AG09309 (cell line): ENCODE results near the gene ALDH4A1.

Experiments used
- DNase-seq: peaks from one replicate; pipeline ENCODE4 v3.0.0-alpha.2; 2010; ENCODE audit warnings: low read depth
- H3K4me3 ChIP-seq: 2 replicates; pipeline ENCODE4 v1.5.1; 2011; ENCODE audit warnings: mild to moderate bottlenecking, low read depth, low read length, moderate library complexity; ENCODE audit not compliant: control insufficient read depth
- CTCF ChIP-seq: IDR thresholded peaks from 2 replicates; pipeline ENCODE4 v1.5.1; 2011; ENCODE audit warnings: mild to moderate bottlenecking, low read depth, low read length, inconsistent platforms; ENCODE audit not compliant: insufficient read depth, control insufficient read depth; ENCODE audit errors: missing control alignments

Gene ALDH4A1

DNA sequence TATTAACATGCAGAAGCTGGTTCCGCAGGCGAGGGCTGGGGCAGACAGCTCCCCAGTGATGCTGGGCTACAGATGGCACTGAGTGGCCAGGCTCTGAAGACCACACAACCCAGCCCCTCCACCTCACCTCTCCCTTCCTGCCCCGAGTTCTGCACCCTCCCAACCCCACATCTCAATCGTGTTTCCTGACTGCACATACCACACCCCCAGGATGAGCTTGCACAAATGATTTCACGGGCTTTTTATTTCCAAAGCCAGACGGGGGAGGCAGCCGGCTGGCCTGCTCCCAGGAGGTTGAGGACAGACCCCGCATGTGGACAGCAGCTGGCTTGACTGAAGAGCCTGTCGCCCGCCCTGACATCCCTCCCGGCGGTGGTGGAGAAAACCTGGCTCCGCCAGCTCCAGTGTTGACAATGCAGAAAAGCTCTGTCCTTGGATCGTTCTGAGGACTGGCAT lies 21.4 kb upstream of the ALDH4A1 start:
- TF ChIP-seq CTCF: no peak
- H3K4me3 ChIP-seq: no peak overlapping the region
- DNase-seq: no peak

GRCh38 chr1:18922848-18923755 lies 20.7 kb upstream of the ALDH4A1 start:
- H3K4me3 ChIP-seq: no peak overlapping the region
- TF ChIP-seq CTCF: no peak
- DNase-seq: no peak

- peak; percentile 70 for DNase-seq
- H3K4me3 ChIP-seq: no peak overlapping the region; the same call in 1 of the 2 replicates
- TF ChIP-seq CTCF: peak; percentile 29
Measured at GRCh38 chr1:18922319-18922726, 20.0 kb upstream of the ALDH4A1 start.

DNA sequence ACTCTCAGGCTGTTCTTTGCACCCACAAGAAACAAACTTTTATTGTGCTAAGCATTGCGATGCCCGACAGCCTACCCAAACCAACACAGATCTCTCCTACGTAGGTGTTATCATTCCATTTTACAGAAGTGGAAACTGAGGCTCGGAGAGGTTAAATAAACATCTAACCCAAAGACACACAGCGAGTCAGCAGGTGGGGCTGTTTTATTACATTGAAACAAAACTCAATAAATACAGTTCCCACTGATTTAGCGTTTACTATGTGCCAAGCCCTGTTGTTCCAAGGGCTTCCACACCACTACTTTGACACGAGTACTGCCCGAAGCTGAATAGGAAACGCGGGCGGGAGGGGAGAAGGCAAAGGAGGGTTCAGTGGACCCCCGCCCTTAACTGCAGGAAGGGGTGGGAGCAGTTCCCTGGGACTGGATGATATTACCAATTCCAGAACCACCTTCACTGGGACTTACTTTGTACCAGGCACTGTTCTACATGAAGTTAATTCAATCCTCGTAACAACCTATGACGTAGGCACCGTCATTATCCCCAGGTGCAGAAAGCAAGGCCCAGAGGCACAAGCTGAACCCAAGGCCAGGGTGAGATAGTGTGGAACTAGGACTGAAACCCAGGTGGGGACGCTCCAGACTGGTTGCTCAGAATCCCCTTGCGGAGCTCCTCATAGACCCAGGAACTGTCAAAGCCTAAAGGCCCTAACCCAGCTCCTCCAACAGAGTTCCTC lies 19.3 kb upstream of the ALDH4A1 start:
- DNase-seq: no peak
- TF ChIP-seq CTCF: peak; percentile 17
- H3K4me3 ChIP-seq: no peak overlapping the region

- no peak overlapping the region for H3K4me3 ChIP-seq
- no peak for DNase-seq
- TF ChIP-seq CTCF: no peak
Measured at GRCh38 chr1:18920931-18921330, 18.6 kb upstream of the ALDH4A1 start.

- no peak for DNase-seq
- H3K4me3 ChIP-seq: no peak overlapping the region
Measured at GRCh38 chr1:18919956-18920355, 17.6 kb upstream of the ALDH4A1 start.

More at GRCh38 chr1:18919956-18920355, 17.6 kb upstream of the ALDH4A1 start:
- TF ChIP-seq CTCF: no peak
